Cardiac muscle cell (in vitro differentiated cells and primary cell): Measurements from ENCODE around the gene CDH4. TPM values are rescaled to one million over a fixed set of nuclear protein-coding genes. Genes with fewer than 3 reads are reported as not detected.

Experiments
- DNase-seq, 2 donors: peaks; one replicate each; pipeline versions ENCODE4 v3.0.0 to v3.0.0-alpha.2; 2010 to 2017; ENCODE audit warnings: low read depth in 1 of 2, low spot score in 1 of 2
- H3K27ac ChIP-seq: fragments of 200-600 bp; sonication (generic); 2 replicates; pipeline ENCODE4 v1.5.1; 2016
- H3K27me3 ChIP-seq: fragments of 200-600 bp; sonication (generic); 2 replicates; pipeline ENCODE4 v1.6.0; 2016; ENCODE audit warnings: control low read depth
- H3K36me3 ChIP-seq: fragments of 200-600 bp; sonication (generic); 2 replicates; pipeline ENCODE4 v1.5.1; 2016; ENCODE audit warnings: control low read depth
- H3K4me1 ChIP-seq: fragments of 200-600 bp; sonication (generic); 2 replicates; pipeline ENCODE4 v1.8.1; 2017; ENCODE audit warnings: low read depth, mild to moderate bottlenecking, mixed run types
- H3K4me3 ChIP-seq: fragments of 200-600 bp; sonication (generic); 2 replicates; pipeline ENCODE4 v1.5.1; 2016; ENCODE audit warnings: mild to moderate bottlenecking
- H3K9me3 ChIP-seq: fragments of 200-600 bp; sonication (generic); 2 replicates; pipeline ENCODE4 v1.5.1; 2017; ENCODE audit warnings: low read depth, mild to moderate bottlenecking, control low read depth
- CTCF ChIP-seq: IDR thresholded peaks from 2 replicates; pipeline ENCODE4 v1.5.1; 2012; ENCODE audit warnings: low read depth, mild to moderate bottlenecking, low read length
- polyA plus RNA-seq: library from polyadenylated mRNA; unstranded; fragments of >200 nt; fragmentation: Nextera tagmentation; extraction: Ambion mirVana; gene quantifications from 2 replicates; pipeline ENCODE4 v1.2.1, GENCODE V29; 2016
- total RNA-seq: library from RNA; depleted of rRNA; stranded (reverse); fragments of >200 nt; gene quantifications from 2 replicates; pipeline ENCODE4 v1.2.3, GENCODE V29; 2016

The CDH4 gene
- total and polyA plus RNA-seq, 2 experiments from 2014 or later, result 0.43 to 0.80 TPM

- Histone ChIP-seq H3K27me3 (peaks cover 4% of the 10 kb centered on the region), H3K36me3 (no peaks in the 10 kb centered on the region), H3K27ac (no peak overlapping the region), H3K4me1 (no peaks in the 10 kb centered on the region), H3K9me3 (no peaks in the 10 kb centered on the region), H3K4me3 (no peak overlapping the region)
- TF ChIP-seq CTCF, result no peak
- no peak for DNase-seq
Measured at GRCh38 chr20:61832181-61832580, 580.1 kb downstream of the CDH4 start.

- Histone ChIP-seq H3K4me1 (no peaks in the 10 kb centered on the region), H3K27ac (no peak overlapping the region), H3K36me3 (no peaks in the 10 kb centered on the region), H3K9me3 (no peaks in the 10 kb centered on the region), H3K27me3 (peaks cover 4% of the 10 kb centered on the region), H3K4me3 (no peak overlapping the region)
- no peak for DNase-seq
- TF ChIP-seq CTCF, result no peak
Measured at GRCh38 chr20:61833807-61834610, 581.9 kb downstream of the CDH4 start.

- H3K27ac ChIP-seq, result no peak overlapping the region
- no peak for TF ChIP-seq CTCF
- H3K27me3 ChIP-seq, result peaks cover 4% of the 10 kb centered on the region
- H3K36me3 ChIP-seq, result no peaks in the 10 kb centered on the region
- DNase-seq, result no peak
- no peaks in the 10 kb centered on the region for H3K4me1 ChIP-seq
- H3K9me3 ChIP-seq, result no peaks in the 10 kb centered on the region
- H3K4me3 ChIP-seq, result no peak overlapping the region
Measured at GRCh38 chr20:61835301-61835700, 583.2 kb downstream of the CDH4 start.

GRCh38 chr20:61835791-61836350 lies 583.8 kb downstream of the CDH4 start:
- peaks cover 4% of the 10 kb centered on the region for H3K27me3 ChIP-seq
- H3K4me1 ChIP-seq, result no peaks in the 10 kb centered on the region
- no peak for TF ChIP-seq CTCF
- H3K27ac ChIP-seq, result no peak overlapping the region
- H3K4me3 ChIP-seq, result no peak overlapping the region
- H3K36me3 ChIP-seq, result no peaks in the 10 kb centered on the region
- no peaks in the 10 kb centered on the region for H3K9me3 ChIP-seq
- DNase-seq, result no peak

GRCh38 chr20:61837200-61837599 lies 585.1 kb downstream of the CDH4 start:
- DNase-seq, result no peak
- Histone ChIP-seq H3K9me3 (no peaks in the 10 kb centered on the region), H3K27ac (no peak overlapping the region), H3K27me3 (peaks cover 4% of the 10 kb centered on the region), H3K4me3 (no peak overlapping the region), H3K36me3 (no peaks in the 10 kb centered on the region), H3K4me1 (no peaks in the 10 kb centered on the region)
- no peak for TF ChIP-seq CTCF
